HG02678 (cell line): ENCODE measurements around the gene RSPH3.
"Not testable (repeated sequence)": the region's sequence is repeated elsewhere in the genome, so short reads cannot be mapped to it uniquely, and the experiment has no call there.

Source experiments
- ATAC-seq: cut with Tn5 transposase; IDR thresholded peaks from one replicate; pipeline ENCODE4 v1.9.1; 2021; ENCODE audit warnings: mild to moderate bottlenecking, moderate library complexity; ENCODE audit not compliant: unreplicated experiment

The RSPH3 gene

GRCh38 chr6:158999666-159000403, at the start of gene RSPH3:
Gene RSPH3, minus strand, starts transcription at chr6:159000202. Its CDS starts 652 bp downstream, at chr6:158999550.
- peak; percentile 91 for ATAC-seq

- ATAC-seq: no peak
Observed at GRCh38 chr6:159047891-159048685, 48.1 kb upstream of the RSPH3 start.

GRCh38 chr6:159045801-159046200, 45.8 kb upstream of the RSPH3 start:
- no peak for ATAC-seq

- ATAC-seq: peak; percentile 84
Observed at GRCh38 chr6:159044899-159045727, 45.1 kb upstream of the RSPH3 start, which contains the start of gene TAGAP. Gene TAGAP, minus strand, starts transcription at chr6:159044991. Its CDS starts 845 bp downstream, at chr6:159044146.

GRCh38 chr6:159043947-159044346, 43.9 kb upstream of the RSPH3 start:
- ATAC-seq: no peak

- ATAC-seq: no peak
Observed at GRCh38 chr6:159043251-159043650, 43.2 kb upstream of the RSPH3 start.

GRCh38 chr6:159042826-159043181, 42.8 kb upstream of the RSPH3 start:
- no peak for ATAC-seq

GRCh38 chr6:159042003-159042825, 42.2 kb upstream of the RSPH3 start:
- ATAC-seq: peak; percentile 30

GRCh38 chr6:159041181-159041580, 41.2 kb upstream of the RSPH3 start:
- ATAC-seq: no peak

GRCh38 chr6:159039885-159040258, 39.9 kb upstream of the RSPH3 start:
- ATAC-seq: no peak

GRCh38 chr6:159038914-159039884, 39.2 kb upstream of the RSPH3 start:
- ATAC-seq: peak; percentile 85

GRCh38 chr6:159038318-159038717, 38.3 kb upstream of the RSPH3 start:
- not testable (repeated sequence) for ATAC-seq

GRCh38 chr6:159037756-159038290, 37.8 kb upstream of the RSPH3 start:
- ATAC-seq: no peak

GRCh38 chr6:159036673-159037072, 36.7 kb upstream of the RSPH3 start:
- ATAC-seq: no peak

GRCh38 chr6:159035891-159036290, 35.9 kb upstream of the RSPH3 start:
- no peak for ATAC-seq

- ATAC-seq: no peak
Observed at GRCh38 chr6:159033160-159034049, 33.4 kb upstream of the RSPH3 start.

GRCh38 chr6:159031846-159032245, 31.8 kb upstream of the RSPH3 start:
- no peak for ATAC-seq

GRCh38 chr6:159030168-159030567, 30.2 kb upstream of the RSPH3 start:
- no peak for ATAC-seq
